ENCODE data around the gene KCNG1. TPM values are rescaled to one million over a fixed set of nuclear protein-coding genes. Genes with fewer than 3 reads are reported as not detected.

The KCNG1 gene
- total and polyA plus RNA-seq, 4 donors = 0.10 to 0.39 TPM; not detected in 2

DNA sequence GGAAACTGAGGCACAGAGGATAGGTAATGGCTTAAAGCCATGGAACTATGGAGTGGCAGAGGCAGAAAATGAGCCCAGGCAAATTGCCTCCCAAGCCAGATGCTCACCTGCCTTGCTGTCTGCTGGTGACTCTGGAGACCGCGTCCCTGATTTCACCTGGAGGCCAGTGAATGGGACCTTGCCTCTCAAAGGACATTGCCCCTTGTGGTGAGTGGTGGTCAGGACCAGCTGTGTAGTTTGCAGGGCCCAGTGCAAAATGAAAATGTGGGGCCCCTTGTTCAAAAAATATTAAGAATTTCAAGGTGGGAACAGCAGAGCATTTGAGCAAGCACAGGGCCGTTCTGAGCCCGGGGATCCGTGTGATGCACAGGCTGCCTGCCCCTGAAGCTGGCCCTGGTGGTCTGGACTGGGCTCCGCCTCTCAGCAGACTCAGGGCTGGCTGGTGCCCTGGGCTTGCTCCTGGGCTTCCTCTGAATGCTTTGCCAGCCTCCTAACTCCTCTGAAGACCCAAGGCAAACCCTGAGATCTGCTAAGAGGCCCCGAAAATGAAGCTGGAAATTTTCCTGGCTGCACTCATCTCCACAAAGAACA lies 19.8 kb upstream of the KCNG1 start:
- ATAC-seq (ENCODE audit: low FRiP score) = no peak
- Histone ChIP-seq H3K27ac (ENCODE audit: low read depth in 1 of 2, low read length in 2 of 2) (no peak overlapping the region), H3K9me3 (ENCODE audit: control insufficient read depth, low read length) (peaks cover 4% of the 10 kb centered on the region), H3K27me3 (ENCODE audit: control insufficient read depth in 1 of 2, insufficient read depth in 2 of 2, low read length in 1 of 2) (no peaks in the 10 kb centered on the region), H3K4me3 (ENCODE audit: low read length in 2 of 2) (no peak overlapping the region), H3K4me1 (ENCODE audit: control insufficient read depth in 1 of 2, insufficient read depth in 2 of 2, low read length in 2 of 2) (no peaks in the 10 kb centered on the region), H3K36me3 (ENCODE audit: control insufficient read depth in 1 of 2, insufficient read depth in 2 of 2, low read length in 1 of 2) (no peaks in the 10 kb centered on the region)
- no peak for DNase-seq
- 59 to 63% methylated on average over 7 of the region's 7 CpGs for WGBS, 2 donors
- intact Hi-C loops (cut with DNase I) = no loop called here

DNA sequence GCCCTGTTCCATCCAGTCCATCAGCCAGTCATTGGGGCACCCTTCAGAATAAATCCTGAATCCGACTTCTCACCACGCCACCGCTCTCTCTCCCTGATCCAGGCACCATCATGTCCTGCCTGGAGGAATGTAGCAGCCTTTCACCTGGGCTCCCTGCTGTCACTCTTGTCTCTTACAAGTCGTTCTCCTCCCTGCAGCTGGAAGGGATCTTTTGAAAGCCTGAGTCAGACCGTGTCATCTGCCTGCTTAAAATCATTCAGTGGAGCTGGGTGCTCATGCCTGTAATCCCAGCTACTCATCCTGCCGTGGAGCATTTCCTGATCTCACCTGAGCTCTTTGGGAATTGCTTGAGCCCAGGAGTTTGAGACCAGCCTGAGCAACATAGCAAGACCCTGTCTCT lies 19.2 kb upstream of the KCNG1 start:
- DNase-seq = no peak
- no peaks in the 10 kb centered on the region for H3K4me1 ChIP-seq (ENCODE audit: control insufficient read depth in 1 of 2, insufficient read depth in 2 of 2, low read length in 2 of 2)
- intact Hi-C loops (cut with DNase I) = no loop called here
- H3K9me3 ChIP-seq (ENCODE audit: control insufficient read depth, low read length) = peaks cover 4% of the 10 kb centered on the region
- H3K27ac ChIP-seq (ENCODE audit: low read depth in 1 of 2, low read length in 2 of 2) = no peak overlapping the region
- no peaks in the 10 kb centered on the region for H3K36me3 ChIP-seq (ENCODE audit: control insufficient read depth in 1 of 2, insufficient read depth in 2 of 2, low read length in 1 of 2)
- 55 to 58% methylated on average over 6 of the region's 6 CpGs for WGBS, 2 donors
- H3K27me3 ChIP-seq (ENCODE audit: control insufficient read depth in 1 of 2, insufficient read depth in 2 of 2, low read length in 1 of 2) = no peaks in the 10 kb centered on the region
- no peak for ATAC-seq (ENCODE audit: low FRiP score)
- H3K4me3 ChIP-seq (ENCODE audit: low read length in 2 of 2) = no peak overlapping the region

DNA sequence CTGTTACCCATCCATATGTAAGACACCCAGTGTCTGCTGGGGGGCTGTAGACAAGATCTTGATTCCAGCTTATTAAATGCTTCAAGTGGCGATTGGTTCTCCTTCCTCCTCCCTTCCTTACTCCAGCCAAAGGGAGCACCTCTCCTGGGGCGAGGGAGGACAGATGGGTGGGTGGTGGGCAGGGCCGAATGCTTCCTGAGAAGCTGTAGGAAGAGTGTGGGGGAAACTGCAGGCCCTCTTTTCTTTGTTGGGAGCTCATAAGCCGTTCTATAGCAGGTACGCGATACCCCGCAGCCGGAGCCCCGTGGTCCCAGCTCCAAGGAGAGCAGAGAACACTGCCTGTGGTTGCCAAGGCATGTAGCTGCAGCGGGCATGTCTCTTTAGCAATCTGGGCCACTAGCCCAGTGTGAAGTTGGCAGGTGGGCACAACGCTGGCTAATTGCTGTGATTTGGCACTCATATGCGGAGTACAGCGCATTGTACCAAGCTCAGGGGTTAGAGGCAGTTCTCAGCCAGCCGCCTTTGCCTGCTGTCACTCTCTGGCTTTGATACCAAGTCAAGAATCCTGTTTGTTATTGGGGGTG lies 14.7 kb upstream of the KCNG1 start:
- H3K27ac ChIP-seq (ENCODE audit: low read depth in 1 of 2, low read length in 2 of 2) = no peak overlapping the region
- no peak for ATAC-seq (ENCODE audit: low FRiP score)
- H3K4me1 ChIP-seq (ENCODE audit: control insufficient read depth in 1 of 2, insufficient read depth in 2 of 2, low read length in 2 of 2) = no peaks in the 10 kb centered on the region
- no peak overlapping the region for H3K4me3 ChIP-seq (ENCODE audit: low read length in 2 of 2)
- no peaks in the 10 kb centered on the region for H3K36me3 ChIP-seq (ENCODE audit: control insufficient read depth in 1 of 2, insufficient read depth in 2 of 2, low read length in 1 of 2)
- 76 to 84% methylated on average over 14 of the region's 14 CpGs for WGBS, 2 donors
- DNase-seq = no peak
- H3K27me3 ChIP-seq (ENCODE audit: control insufficient read depth in 1 of 2, insufficient read depth in 2 of 2, low read length in 1 of 2) = no peaks in the 10 kb centered on the region
- H3K9me3 ChIP-seq (ENCODE audit: control insufficient read depth, low read length) = no peaks in the 10 kb centered on the region
- intact Hi-C loops (cut with DNase I) = no loop called here

DNA sequence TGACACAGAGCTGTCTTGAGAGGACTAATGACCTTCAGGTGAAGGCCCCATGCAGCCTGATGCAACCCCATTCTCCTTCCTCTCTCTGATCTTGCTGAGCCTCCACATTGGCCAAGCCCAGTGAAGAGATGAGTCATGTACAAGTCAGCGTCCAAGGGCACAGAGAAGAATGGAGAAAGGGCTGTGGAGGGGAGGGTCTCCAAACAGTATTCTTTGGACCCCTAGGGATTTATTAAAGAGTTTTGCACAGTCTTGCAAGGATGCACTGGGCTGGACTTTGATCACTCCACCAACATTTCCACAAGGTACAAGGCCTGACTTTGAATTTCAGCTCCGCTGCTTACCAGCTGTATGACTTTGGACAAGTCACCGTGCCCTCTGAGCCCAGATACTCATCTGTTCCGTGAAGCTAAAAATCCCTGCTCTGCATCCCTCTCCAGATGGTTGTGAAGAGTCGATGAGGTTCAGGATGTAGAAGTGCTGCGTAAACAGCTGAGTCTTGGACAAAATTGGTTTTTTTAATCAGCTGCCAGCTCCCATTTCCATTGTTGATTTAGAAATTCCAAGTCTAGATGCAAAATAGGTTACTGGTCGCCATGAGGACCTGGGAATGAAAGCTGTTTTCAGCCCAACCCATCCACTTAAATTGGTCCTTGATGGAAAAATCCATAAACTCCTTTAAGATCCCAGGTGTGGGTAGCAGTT lies 14.1 kb upstream of the KCNG1 start:
- intact Hi-C loops (cut with DNase I) = no loop called here
- ATAC-seq (ENCODE audit: low FRiP score) = no peak
- no peak for DNase-seq
- H3K4me1 ChIP-seq (ENCODE audit: control insufficient read depth in 1 of 2, insufficient read depth in 2 of 2, low read length in 2 of 2) = no peaks in the 10 kb centered on the region
- 72 to 77% methylated on average over 7 of the region's 7 CpGs for WGBS, 2 donors
- no peaks in the 10 kb centered on the region for H3K27me3 ChIP-seq (ENCODE audit: control insufficient read depth in 1 of 2, insufficient read depth in 2 of 2, low read length in 1 of 2)
- no peak overlapping the region for H3K27ac ChIP-seq (ENCODE audit: low read depth in 1 of 2, low read length in 2 of 2)
- H3K9me3 ChIP-seq (ENCODE audit: control insufficient read depth, low read length) = no peaks in the 10 kb centered on the region
- no peaks in the 10 kb centered on the region for H3K36me3 ChIP-seq (ENCODE audit: control insufficient read depth in 1 of 2, insufficient read depth in 2 of 2, low read length in 1 of 2)
- H3K4me3 ChIP-seq (ENCODE audit: low read length in 2 of 2) = no peak overlapping the region

DNA sequence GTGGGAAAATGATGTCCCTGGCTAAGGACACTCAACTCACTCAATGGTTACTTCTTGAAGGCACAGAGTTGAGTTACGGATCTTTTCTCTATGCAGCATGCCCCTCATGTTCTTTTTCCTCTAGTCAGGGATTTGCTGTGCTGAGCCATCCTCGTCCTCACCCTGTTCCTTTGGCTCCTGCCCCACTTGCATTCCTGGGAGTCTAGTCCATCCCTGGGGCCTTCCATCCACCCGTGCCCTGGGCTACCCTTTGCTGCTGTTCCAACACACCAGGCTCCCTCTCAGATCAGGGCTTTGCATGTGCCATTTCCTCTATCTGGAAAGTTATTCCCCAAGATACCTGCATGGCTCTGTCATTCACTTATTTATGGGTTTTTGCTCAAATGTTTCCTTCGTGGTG lies 13.3 kb upstream of the KCNG1 start:
- intact Hi-C loops (cut with DNase I) = no loop called here
- H3K27ac ChIP-seq (ENCODE audit: low read depth in 1 of 2, low read length in 2 of 2) = no peak overlapping the region
- no peaks in the 10 kb centered on the region for H3K27me3 ChIP-seq (ENCODE audit: control insufficient read depth in 1 of 2, insufficient read depth in 2 of 2, low read length in 1 of 2)
- 51 to 54% methylated on average over 4 of the region's 4 CpGs for WGBS, 2 donors
- no peaks in the 10 kb centered on the region for H3K36me3 ChIP-seq (ENCODE audit: control insufficient read depth in 1 of 2, insufficient read depth in 2 of 2, low read length in 1 of 2)
- no peak overlapping the region for H3K4me3 ChIP-seq (ENCODE audit: low read length in 2 of 2)
- no peaks in the 10 kb centered on the region for H3K9me3 ChIP-seq (ENCODE audit: control insufficient read depth, low read length)
- H3K4me1 ChIP-seq (ENCODE audit: control insufficient read depth in 1 of 2, insufficient read depth in 2 of 2, low read length in 2 of 2) = no peaks in the 10 kb centered on the region
- peak in 1 of 2 donors; percentile 42 for DNase-seq
- no peak for ATAC-seq (ENCODE audit: low FRiP score)

DNA sequence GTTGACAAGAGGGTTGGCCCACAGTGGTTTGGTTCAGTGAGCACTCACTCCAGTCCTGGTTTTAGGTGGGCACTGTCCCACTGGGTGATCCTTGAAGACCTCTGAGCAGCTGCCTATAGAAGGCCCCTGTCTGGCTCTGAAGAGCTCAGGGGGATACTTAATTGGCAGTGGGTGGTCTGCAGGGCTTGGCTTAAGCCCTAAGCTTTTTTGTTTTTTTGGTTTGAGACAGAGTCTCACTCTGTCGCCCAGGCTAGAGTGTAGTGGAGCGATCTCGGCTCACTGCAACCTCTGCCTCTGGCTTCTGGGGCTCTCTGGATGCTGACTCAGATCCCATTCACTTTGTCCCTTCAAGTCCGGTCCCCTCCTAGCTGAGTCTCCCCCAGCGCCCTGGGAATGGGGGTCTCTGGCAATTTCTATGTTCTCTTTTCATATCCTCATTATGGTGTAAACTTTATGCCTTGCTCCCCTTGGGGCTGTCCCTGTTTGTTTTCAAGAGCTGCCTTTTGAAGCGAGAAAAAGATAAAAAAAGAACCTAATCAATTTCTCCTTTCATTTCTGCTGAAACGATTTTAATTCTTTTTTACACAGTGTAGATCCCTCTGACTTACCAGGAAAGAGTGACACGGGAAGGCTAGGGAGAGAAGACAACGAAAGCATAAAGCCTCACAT lies 12.2 kb upstream of the KCNG1 start:
- Histone ChIP-seq H3K36me3 (ENCODE audit: control insufficient read depth in 1 of 2, insufficient read depth in 2 of 2, low read length in 1 of 2) (no peaks in the 10 kb centered on the region), H3K9me3 (ENCODE audit: control insufficient read depth, low read length) (no peaks in the 10 kb centered on the region), H3K27ac (ENCODE audit: low read depth in 1 of 2, low read length in 2 of 2) (no peak overlapping the region), H3K4me3 (ENCODE audit: low read length in 2 of 2) (no peak overlapping the region), H3K27me3 (ENCODE audit: control insufficient read depth in 1 of 2, insufficient read depth in 2 of 2, low read length in 1 of 2) (no peaks in the 10 kb centered on the region), H3K4me1 (ENCODE audit: control insufficient read depth in 1 of 2, insufficient read depth in 2 of 2, low read length in 2 of 2) (no peaks in the 10 kb centered on the region)
- ATAC-seq (ENCODE audit: low FRiP score) (no peak), DNase-seq (no peak)
- WGBS, 2 donors = 55 to 56% methylated on average over 9 of the region's 9 CpGs
- intact Hi-C loops (cut with DNase I) = no loop called here

DNA sequence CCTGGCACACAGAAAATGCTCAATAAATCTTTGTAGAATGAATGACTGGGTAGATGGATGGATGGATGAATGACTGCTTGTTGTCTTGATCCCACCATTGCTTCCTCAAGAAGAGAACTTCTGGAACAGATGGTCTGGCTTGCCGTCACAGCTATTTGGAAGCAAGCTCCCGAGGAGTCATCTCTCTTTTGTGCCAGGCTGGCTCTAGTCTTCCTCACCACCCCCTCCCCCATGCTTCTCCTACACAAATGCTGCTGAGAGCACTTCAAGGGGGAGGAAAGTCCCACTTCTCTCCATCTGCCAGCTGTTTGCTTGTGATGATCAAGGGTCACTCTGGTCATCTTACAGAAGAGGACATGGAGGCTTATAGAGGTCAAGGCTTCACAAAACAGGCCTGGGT lies 11.6 kb upstream of the KCNG1 start:
- Histone ChIP-seq H3K36me3 (ENCODE audit: control insufficient read depth in 1 of 2, insufficient read depth in 2 of 2, low read length in 1 of 2) (no peaks in the 10 kb centered on the region), H3K27me3 (ENCODE audit: control insufficient read depth in 1 of 2, insufficient read depth in 2 of 2, low read length in 1 of 2) (no peaks in the 10 kb centered on the region), H3K4me3 (ENCODE audit: low read length in 2 of 2) (no peak overlapping the region), H3K27ac (ENCODE audit: low read depth in 1 of 2, low read length in 2 of 2) (no peak overlapping the region), H3K9me3 (ENCODE audit: control insufficient read depth, low read length) (no peaks in the 10 kb centered on the region), H3K4me1 (ENCODE audit: control insufficient read depth in 1 of 2, insufficient read depth in 2 of 2, low read length in 2 of 2) (no peaks in the 10 kb centered on the region)
- ATAC-seq (ENCODE audit: low FRiP score) (no peak), DNase-seq (no peak)
- 60 to 61% methylated on average over 2 of the region's 2 CpGs for whole genome bisulfite sequencing, 2 donors
- intact Hi-C loops (cut with DNase I) = no loop called here

DNA sequence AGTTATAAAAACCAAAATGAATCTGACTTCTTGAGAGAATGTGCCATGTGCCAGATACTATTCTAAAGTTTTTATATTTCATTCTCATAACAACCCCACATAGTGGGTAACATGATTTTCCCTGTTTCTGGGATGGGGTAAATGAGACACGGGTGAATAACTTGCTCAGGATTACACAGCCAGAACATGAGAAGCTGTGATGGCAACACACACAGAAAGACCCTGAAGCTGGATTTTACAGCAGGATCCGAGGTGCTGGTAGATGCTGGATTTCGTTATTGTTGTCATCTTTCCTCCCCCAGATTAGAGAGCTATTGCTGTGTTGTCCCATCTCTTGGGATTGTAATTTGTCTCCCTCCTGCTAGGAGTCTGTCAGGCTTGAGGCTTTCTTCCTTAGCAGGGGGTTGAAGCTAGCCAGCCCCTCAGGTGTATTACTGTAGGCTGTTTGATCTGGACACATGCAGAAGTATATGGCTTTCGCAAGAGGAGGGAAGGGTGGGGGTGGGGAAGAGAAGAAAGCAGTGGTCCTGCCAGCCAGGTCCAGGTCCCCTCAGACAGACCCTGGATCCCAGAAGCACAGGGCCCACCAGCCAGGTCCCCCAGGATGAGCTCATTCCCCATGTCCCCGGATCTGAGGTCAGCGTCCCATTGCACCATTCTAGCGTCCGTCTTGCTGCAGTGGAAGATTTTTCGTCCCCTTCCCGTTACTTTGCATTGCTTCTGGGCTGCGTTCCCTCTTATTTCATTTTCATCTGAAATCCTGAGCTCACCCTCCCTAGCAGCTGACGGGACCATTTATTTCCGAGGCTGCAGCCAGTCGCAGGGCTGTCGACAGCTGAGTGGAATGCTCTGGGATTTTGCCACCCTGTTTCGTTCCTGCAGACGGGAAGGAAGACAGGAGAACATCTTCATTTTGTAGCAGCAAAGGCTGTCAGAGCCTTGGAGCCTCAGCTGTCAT lies 7.3 kb upstream of the KCNG1 start:
- intact Hi-C loops (cut with DNase I) = no loop called here
- Histone ChIP-seq H3K9me3 (ENCODE audit: control insufficient read depth, low read length) (no peaks in the 10 kb centered on the region), H3K36me3 (ENCODE audit: control insufficient read depth in 1 of 2, insufficient read depth in 2 of 2, low read length in 1 of 2) (no peaks in the 10 kb centered on the region), H3K4me3 (ENCODE audit: low read length in 2 of 2) (no peak overlapping the region), H3K27me3 (ENCODE audit: control insufficient read depth in 1 of 2, insufficient read depth in 2 of 2, low read length in 1 of 2) (no peaks in the 10 kb centered on the region), H3K4me1 (ENCODE audit: control insufficient read depth in 1 of 2, insufficient read depth in 2 of 2, low read length in 2 of 2) (no peaks in the 10 kb centered on the region), H3K27ac (ENCODE audit: low read depth in 1 of 2, low read length in 2 of 2) (no peak overlapping the region)
- WGBS, 2 donors = 17 to 21% methylated on average over 16 to 17 of the region's 17 CpGs
- ATAC-seq (ENCODE audit: low FRiP score) (no peak), DNase-seq (no peak)
